Loucy (cell line): Measurements from ENCODE around the gene CCDC186.

Experiments used
- CTCF ChIP-seq: fragments of 200-600 bp; sonication (generic); conservative IDR thresholded peaks from 2 replicates; pipeline ENCODE4 v1.5.1; 2014; ENCODE audit warnings: mild to moderate bottlenecking, antibody characterized with exemption, low read length
- EZH2phosphoT487 ChIP-seq: fragments of 200-600 bp; IDR thresholded peaks from 2 replicates; pipeline ENCODE4 v1.6.1; 2018; ENCODE audit warnings: antibody characterized with exemption, mild to moderate bottlenecking, moderate library complexity, borderline replicate concordance

- TF ChIP-seq CTCF, result peak; percentile 24; the same call in 1 of the 2 replicates
- no peak for TF ChIP-seq EZH2phosphoT487
Measured at GRCh38 chr10:114075093-114075492, 98.9 kb downstream of the CCDC186 start.
